ENCODE data around the gene ARSG. TPM values are rescaled to one million over a fixed set of nuclear protein-coding genes. Genes with fewer than 3 reads are reported as not detected.

Gene ARSG
- polyA plus RNA-seq, 2 of the 4 experiments (the other 2 are of a cell fraction), result 0.57 to 1.7 TPM

GRCh38 chr17:68437979-68438822, 146.9 kb downstream of the ARSG start:
- H3K4me3 ChIP-seq, result no peak overlapping the region
- no peak overlapping the region for H3K27ac ChIP-seq
- CTCF ChIA-PET, result interaction anchor here (0.6 to 9.7 kb wide), 14 partner anchors 8 to 439 kb away, joined by 3 to 115 read pairs (median 11); partner anchors contain the start of genes AMZ2 and WIPI1
- H3K4me1 ChIP-seq, result 0 out of 3 replicates have a peak, but pooled peaks cover 3% of the 10 kb centered on the region
- FAIRE-seq (no peak), ATAC-seq (no peak), DNase-seq (ENCODE audit: low read depth in 1 of 2, low spot score in 1 of 2) (no peak)
- no peaks in the 10 kb centered on the region for H3K9me3 ChIP-seq
- 76% methylated on average over 14 of the region's 14 CpGs for WGBS (ENCODE audit: missing lambda C conversion rate)
- POLR2A ChIA-PET, result no interaction called here
- TF ChIP-seq CBX2 (IDR thresholded peaks at IDR 0.05; ENCODE audit: borderline replicate concordance, low read depth), result no peak
- no peak for TF ChIP-seq NR3C1 (IDR thresholded peaks at IDR 0.05)
- no peak for TF ChIP-seq CHD2 (IDR thresholded peaks at IDR 0.05; ENCODE audit: low read length, partially characterized antibody)
- no peak for TF ChIP-seq FOSB (CRISPR knock-in tag; IDR thresholded peaks at IDR 0.05)
- no peak overlapping the region for H3K4me2 ChIP-seq

- TF ChIP-seq FOSB (CRISPR knock-in tag; IDR thresholded peaks at IDR 0.05), result no peak
- TF ChIP-seq HEYL (CRISPR knock-in tag; IDR thresholded peaks at IDR 0.05), result no peak
- TF ChIP-seq HMGXB4 (CRISPR knock-in tag; IDR thresholded peaks at IDR 0.05; ENCODE audit: borderline replicate concordance), result no peak
- no peak for TF ChIP-seq TP53 (CRISPR knock-in tag; IDR thresholded peaks at IDR 0.05)
- no peak for TF ChIP-seq MAFK (IDR thresholded peaks at IDR 0.05; ENCODE audit: partially characterized antibody)
- TF ChIP-seq SMC3 (IDR thresholded peaks at IDR 0.05), result no peak
- TF ChIP-seq RARB (CRISPR knock-in tag; IDR thresholded peaks at IDR 0.05), result no peak
- ATAC-seq (no peak), DNase-seq (ENCODE audit: low read depth in 1 of 2, low spot score in 1 of 2) (no peak), FAIRE-seq (no peak)
- Histone ChIP-seq H3K4me3 (no peak overlapping the region), H3K27ac (no peak overlapping the region), H3K4me2 (no peak overlapping the region), H3K4me1 (0 out of 3 replicates have a peak, but pooled peaks cover 3% of the 10 kb centered on the region), H3K9me3 (no peaks in the 10 kb centered on the region)
- ChIA-PET CTCF (interaction anchor here (0.9 to 9.7 kb wide), 8 partner anchors 8 to 267 kb away, joined by 3 to 115 read pairs (median 3); partner anchors contain the start of gene WIPI1), POLR2A (no interaction called here)
- 59% methylated on average over 8 of the region's 8 CpGs for WGBS (ENCODE audit: missing lambda C conversion rate)
Observed at GRCh38 chr17:68439656-68440290, 148.5 kb downstream of the ARSG start.

- DNase-seq (ENCODE audit: low read depth in 1 of 2, low spot score in 1 of 2) (no peak), FAIRE-seq (no peak), ATAC-seq (no peak)
- H3K27ac ChIP-seq, result no peak overlapping the region
- ChIA-PET CTCF (interaction anchor here (0.9 to 9.7 kb wide), 7 partner anchors 9 to 320 kb away, joined by 3 to 115 read pairs (median 3); partner anchors contain the start of gene WIPI1), POLR2A (no interaction called here)
- no peaks in the 10 kb centered on the region for H3K9me3 ChIP-seq
- H3K4me1 ChIP-seq, result 0 out of 3 replicates have a peak, but pooled peaks cover 3% of the 10 kb centered on the region
- H3K4me2 ChIP-seq, result no peak overlapping the region
- 98% methylated on average over 2 of the region's 2 CpGs for WGBS (ENCODE audit: missing lambda C conversion rate)
- no peak overlapping the region for H3K4me3 ChIP-seq
- TF ChIP-seq ZSCAN20 (CRISPR knock-in tag; IDR thresholded peaks at IDR 0.05), result no peak
- TF ChIP-seq MAX (IDR thresholded peaks at IDR 0.05), result no peak
- TF ChIP-seq SMC3 (IDR thresholded peaks at IDR 0.05), result no peak
- no peak for TF ChIP-seq HMGXB4 (CRISPR knock-in tag; IDR thresholded peaks at IDR 0.05; ENCODE audit: borderline replicate concordance)
- no peak for TF ChIP-seq POLR2A (IDR thresholded peaks at IDR 0.05; ENCODE audit: low read length)
- no peak for TF ChIP-seq MYC (IDR thresholded peaks at IDR 0.05; ENCODE audit: borderline replicate concordance, low read length)
- TF ChIP-seq EP300 (IDR thresholded peaks at IDR 0.05), result no peak
- TF ChIP-seq FOSB (CRISPR knock-in tag; IDR thresholded peaks at IDR 0.05), result no peak
- no peak for TF ChIP-seq BHLHE40 (IDR thresholded peaks at IDR 0.05; ENCODE audit: low read depth, low read length)
- no peak for TF ChIP-seq KDM1A (IDR thresholded peaks at IDR 0.05; ENCODE audit: low read depth)
- TF ChIP-seq RARB (CRISPR knock-in tag; IDR thresholded peaks at IDR 0.05), result no peak
- no peak for TF ChIP-seq ESRRA (IDR thresholded peaks at IDR 0.05; ENCODE audit: borderline replicate concordance, low read length)
- TF ChIP-seq HDAC2 (IDR thresholded peaks at IDR 0.05), result no peak
- no peak for TF ChIP-seq ELK1 (IDR thresholded peaks at IDR 0.05; ENCODE audit: low read depth, low read length)
- no peak for TF ChIP-seq NPAS2 (CRISPR knock-in tag; IDR thresholded peaks at IDR 0.05; ENCODE audit: borderline replicate concordance)
- TF ChIP-seq NR3C1 (IDR thresholded peaks at IDR 0.05), result no peak
- no peak for TF ChIP-seq FOXS1 (CRISPR knock-in tag; IDR thresholded peaks at IDR 0.05)
- no peak for TF ChIP-seq POLR2AphosphoS2 (conservative IDR thresholded peaks at IDR 0.05; ENCODE audit: low read length)
- TF ChIP-seq CTCF (IDR thresholded peaks at IDR 0.05), result no peak
Observed at GRCh38 chr17:68440526-68440925, 149.2 kb downstream of the ARSG start.
